NCI-H1436 treated with DMSO at 0.1 percent for 48 hours (cell line): Measurements from ENCODE around the gene MRPS33.
"Not testable (repeated sequence)": the region's sequence is repeated elsewhere in the genome, so short reads cannot be mapped to it uniquely, and the experiment has no call there.

ENCODE experiments used
- DNase-seq: peaks from one replicate; lab custom pipeline; 2025; lab: John Stamatoyannopoulos, UW

Gene MRPS33

DNA sequence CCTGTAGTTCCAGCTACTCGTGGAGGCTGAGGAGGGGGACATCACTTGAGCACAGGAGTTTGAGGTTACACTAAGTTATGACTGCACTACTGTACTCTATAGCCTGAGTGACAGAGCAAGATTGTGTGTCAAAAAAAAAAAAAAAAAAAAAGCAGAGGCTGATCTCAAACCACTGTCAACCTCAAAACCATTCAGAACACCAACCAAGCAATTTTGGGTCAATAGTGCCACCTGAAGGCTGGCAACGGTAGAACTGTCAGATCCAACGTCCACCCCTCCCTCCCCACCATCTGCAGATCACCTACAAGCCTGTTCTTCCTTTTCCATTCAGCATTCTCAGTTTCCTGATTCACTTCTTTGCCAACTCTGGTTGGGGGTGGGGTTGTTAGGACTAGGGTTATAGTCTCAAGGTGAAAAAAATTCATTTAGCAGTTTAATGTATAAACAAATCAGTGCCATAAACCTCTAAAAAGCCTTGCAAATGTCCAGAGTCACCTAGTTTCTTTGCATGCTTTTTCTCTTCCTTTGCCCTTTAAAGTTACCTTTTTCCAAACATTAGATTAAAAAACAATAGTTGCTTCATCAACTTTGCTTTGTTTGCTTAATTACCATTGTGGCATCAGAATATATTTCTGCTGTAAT, 2.6 kb downstream of the MRPS33 start:
- no peak for DNase-seq

DNA sequence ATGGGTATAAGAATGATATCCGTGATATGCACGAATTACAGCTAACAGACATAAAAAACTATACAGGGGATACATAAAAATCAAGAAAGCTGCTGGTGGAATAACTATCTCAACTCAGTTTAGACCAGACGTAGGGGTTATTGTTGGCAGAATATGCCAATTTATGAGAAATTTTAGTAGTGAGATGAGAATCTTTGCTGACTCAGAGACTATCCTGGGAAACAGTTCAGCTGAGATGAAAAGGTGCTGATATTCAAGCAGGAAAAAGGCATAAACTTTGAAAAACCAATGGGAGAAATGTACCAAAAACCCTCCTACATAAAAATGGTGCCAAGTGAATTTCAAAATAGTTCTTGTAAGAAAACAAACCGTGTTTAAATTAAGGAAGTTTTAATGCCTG, 3.3 kb downstream of the MRPS33 start:
- no peak for DNase-seq

DNA sequence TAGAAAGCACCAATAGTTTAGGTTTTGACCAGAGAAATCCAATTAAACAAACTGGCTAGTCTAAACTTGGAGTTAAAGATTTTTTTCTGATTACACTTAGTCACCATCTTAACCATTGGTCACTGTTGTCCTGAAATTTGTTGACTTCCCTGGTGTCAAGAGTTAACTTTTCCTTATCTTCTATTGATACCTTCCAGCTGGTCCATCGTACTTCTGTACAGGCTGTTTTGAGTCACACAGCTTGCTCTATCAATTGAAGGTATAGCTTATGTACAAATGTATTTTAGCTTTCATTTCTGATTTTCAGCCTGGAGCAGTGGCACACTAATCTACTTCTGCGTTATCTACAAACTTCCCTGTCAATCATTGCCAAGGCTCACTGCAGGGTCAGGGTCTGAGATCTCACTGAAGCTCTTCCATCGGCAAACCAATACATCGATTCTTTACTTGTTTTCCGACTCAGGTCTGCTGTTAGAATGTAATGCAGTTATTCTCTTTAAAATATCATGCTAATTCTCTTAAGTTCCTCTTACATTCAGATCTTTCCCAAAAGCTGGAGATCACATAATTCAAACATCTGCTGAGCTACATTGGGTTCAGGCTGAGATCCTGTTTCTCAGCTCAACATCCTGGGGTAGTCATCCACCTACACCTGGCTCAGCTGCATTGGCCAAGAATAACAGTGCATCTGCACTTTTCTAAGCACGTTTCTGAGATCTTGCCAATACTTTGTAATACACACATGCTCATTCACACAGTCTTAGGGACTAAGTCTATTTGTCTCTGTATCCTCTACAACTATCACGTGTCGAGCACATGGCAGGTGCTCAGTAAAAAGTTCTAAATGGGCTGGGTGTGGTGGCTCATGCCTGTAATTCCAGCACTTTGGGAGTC, 11.3 kb downstream of the MRPS33 start:
- no peak for DNase-seq

- DNase-seq: no peak
These were observed 13.2 kb downstream of the MRPS33 start for GRCh38 chr7:141001546-141001945.

GRCh38 chr7:141001122-141001521, 13.6 kb downstream of the MRPS33 start:
- no peak for DNase-seq

DNA sequence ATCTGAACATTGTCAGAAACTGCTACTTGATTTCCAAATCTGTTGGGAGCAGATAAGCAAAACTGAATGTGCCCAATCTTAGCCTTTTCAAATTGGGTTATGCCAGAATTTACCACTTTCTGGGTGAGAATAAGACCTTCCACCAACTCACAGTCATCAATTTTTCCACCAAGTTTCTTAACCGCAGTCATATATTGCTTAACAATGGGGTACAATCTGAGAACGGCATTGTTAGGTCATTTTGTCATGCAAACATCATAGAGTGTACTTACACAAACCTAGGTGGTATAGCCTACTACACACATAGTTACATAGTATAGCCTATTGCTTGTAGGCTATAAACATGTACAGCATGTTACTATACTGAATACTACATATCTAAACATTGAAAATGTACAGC, 16.0 kb downstream of the MRPS33 start:
- no peak for DNase-seq

DNA sequence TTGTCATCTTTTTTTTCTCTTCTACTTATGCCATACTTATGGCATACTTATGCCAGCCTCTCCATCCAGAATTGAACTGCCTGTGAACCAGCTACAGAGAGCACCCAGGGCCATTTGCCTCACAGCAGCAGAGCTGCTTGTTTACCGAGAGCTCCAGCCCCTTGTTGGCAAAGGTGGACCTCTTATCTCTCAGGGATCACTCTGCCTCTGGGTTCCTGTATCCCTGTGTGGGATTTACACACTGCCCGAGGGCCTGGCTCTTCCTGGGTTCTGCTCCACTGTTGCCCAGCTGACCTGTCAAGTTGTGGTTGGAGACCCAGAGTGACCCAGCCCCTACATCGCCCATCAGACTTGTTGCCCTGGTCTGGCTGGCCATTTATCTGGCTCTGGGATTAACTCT, 22.3 kb downstream of the MRPS33 start:
- no peak for DNase-seq

DNA sequence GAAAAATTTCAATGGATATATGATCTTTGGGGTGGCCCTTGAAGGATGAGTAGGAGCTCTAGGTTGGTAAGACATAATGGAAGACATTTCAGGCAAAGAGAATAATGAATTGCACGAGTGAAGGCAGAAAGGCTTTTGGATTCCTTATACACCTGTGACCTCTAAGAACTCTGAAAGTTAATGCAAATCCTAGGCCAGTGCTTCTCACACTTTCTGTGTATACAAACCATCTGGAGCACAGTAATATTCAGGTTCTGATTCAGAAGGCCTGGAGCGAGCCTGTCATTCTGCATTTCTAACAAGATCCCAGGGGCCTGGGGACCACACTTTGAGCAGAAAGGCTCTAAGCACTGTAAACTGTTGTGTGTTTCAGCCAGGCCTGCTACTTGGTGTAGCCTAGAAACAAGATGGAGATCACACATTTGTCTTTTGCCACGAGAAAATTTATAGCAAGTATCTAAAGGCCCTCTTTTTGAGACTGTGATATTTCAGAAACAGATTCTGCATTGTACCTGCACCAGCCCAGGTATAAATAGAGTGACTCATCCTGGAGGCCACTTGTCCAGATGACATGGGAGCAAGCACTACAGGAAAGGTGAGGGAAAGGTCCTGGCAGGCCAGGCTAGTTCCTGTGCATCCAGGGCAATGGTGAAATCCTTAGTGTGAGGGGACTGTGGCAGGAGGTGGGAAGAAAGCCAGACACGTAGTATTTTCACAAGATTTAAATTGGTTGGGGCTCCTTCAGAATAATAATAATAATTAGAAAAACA, 24.4 kb downstream of the MRPS33 start:
- no peak for DNase-seq

- no peak for DNase-seq
These were observed 25.7 kb downstream of the MRPS33 start for GRCh38 chr7:140989068-140989467.

DNA sequence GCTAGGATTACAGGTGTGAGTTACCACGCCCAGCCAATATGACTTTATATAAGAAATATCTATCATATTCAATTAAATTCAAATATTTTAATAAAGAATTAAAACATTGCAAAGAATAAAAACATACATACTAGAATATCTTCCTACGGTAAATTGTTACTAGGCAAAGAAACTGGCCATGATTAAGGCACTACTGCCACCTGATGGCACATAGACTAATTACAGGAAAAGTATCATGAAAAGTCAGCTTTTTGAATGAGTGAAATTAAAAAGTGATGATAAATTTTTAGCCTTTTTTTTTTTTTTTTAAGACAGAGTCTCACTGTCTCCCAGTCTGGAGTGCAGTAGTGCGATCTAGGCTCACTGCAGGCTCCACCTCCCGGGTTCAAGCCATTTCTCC, 30.9 kb downstream of the MRPS33 start:
- DNase-seq: no peak

- no peak for DNase-seq
These were observed 32.2 kb downstream of the MRPS33 start for GRCh38 chr7:140982508-140982907.

DNA sequence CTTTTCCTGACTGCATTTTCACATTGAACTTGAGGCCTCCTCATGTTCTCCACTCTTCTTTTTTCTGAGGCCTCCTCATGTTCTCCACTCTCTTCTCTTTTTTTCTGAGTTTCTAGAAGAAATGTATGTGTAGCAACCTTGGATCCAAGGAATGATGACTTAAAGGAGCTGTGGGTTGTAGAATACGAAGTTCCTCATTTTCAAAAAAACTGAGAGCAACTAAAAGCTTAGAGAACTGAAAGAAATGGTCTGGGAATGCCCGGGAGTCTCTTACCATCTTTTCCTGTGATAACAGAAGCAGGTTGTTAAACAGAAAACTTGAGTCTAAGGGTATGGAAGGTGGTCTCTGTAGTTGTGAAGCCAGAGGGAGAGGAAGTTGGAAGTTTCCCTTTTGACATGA, 32.8 kb downstream of the MRPS33 start:
- no peak for DNase-seq

GRCh38 chr7:140977741-140978140, 37.0 kb downstream of the MRPS33 start:
- no peak for DNase-seq

DNA sequence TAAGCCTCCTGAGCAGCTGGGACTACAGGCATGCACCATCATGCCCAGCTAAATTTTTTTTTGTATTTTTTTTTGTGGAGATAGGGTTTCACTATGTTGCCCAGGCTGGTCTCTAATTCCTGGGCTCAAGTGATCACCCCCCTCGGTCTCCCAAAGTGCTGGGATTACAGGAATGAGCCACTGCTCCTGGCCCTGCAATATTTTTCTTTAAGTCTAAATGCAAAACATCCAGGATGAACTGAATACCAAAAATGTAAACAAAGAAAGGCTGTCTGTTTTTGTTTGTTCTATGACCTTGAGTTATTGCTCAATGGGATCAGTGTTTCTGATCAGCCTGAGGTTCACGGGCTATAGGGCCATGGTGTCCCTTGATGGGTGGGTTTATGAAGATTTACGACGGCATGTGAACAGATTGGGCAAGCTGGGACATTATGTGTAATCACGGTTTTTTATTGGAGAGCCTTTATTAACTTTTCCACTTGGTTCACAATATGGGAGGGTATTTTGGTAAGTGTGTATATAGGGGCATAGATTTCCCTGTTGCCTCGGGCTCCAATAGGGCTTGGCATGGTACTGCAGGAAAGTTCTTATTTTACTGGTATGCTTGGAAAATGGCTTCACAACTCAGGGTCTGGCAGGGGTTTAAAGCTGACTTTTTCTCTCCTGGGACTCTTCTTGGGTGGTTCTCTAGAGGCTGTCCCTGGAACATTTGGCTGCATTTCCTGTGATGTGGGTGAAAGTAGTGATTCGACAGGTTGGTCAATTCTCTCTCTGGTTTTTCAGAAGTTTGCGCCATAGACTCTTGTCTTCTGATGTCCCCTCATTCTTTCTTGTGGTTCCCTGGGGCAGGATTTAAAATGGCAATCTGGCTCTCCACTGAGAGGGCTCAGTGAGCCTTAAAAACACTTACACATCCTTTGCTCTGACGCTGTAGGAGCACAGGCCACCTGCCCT, 41.6 kb downstream of the MRPS33 start:
- no peak for DNase-seq

DNA sequence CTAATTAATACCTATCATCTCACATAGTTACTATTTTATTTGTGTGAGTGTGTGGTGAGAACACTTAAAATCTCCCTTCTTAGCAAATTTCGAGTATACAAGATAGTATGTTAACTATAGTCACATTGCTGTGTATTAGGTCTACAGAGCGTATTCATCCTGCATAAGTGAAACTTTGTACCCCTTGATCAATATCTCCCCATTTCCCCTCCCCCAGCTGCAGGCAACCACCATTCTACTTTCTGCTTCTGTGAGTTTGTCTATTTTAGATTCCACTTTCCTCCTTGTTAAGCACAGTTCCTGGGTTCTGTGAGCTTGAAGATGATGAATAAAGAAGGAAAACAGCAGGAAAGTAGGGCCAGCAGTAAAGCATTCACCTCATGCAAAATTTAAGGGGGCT, 42.4 kb downstream of the MRPS33 start:
- no peak for DNase-seq

- DNase-seq: no peak
These were observed 47.3 kb downstream of the MRPS33 start for GRCh38 chr7:140967438-140967837.

GRCh38 chr7:140966561-140967233, 48.1 kb downstream of the MRPS33 start:
- no peak for DNase-seq

- no peak for DNase-seq
These were observed 53.6 kb downstream of the MRPS33 start for GRCh38 chr7:140961117-140961516.

GRCh38 chr7:140956997-140957396, 57.8 kb downstream of the MRPS33 start:
- not testable (repeated sequence) for DNase-seq
